ENCODE data around the gene PML.
A peak's percentile ranks its signal among the peaks of the same experiment; 100 is the strongest.
"Not testable (repeated sequence)": the region's sequence is repeated elsewhere in the genome, so short reads cannot be mapped to it uniquely, and the experiment has no call there.

The PML gene

DNA sequence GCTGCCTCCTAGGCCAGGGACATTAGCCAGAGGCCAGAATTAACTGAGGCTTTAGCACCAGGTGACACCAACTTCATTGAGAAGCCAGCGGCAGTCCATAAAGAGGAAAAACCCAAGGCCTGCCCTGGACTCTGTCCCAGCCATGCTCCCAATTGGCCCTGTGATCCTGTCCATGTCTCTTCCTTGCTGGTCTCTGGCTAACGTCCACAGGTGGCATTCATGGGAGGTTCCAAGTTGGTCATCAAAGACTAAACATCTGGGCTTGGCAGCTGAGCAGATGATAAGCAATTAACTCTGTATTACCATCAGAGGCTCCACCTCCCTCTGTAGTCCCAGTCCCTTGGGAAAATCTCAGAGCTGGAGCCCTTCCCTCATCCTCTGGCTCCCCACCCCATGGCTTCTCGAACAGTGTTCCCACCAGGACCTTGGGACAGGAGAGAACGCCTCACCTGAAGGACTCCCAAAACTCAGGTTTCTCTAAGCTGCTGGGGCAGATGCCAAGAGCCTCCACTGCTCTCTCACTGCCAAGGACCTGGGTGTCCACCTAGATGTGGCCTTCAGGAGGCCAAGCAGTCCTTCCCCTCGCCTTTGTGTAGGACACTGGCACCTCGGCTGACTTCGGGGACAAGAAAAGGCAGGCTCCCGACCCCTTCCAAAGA, 47.4 kb downstream of the PML start:
- DNase-seq: no peak

DNA sequence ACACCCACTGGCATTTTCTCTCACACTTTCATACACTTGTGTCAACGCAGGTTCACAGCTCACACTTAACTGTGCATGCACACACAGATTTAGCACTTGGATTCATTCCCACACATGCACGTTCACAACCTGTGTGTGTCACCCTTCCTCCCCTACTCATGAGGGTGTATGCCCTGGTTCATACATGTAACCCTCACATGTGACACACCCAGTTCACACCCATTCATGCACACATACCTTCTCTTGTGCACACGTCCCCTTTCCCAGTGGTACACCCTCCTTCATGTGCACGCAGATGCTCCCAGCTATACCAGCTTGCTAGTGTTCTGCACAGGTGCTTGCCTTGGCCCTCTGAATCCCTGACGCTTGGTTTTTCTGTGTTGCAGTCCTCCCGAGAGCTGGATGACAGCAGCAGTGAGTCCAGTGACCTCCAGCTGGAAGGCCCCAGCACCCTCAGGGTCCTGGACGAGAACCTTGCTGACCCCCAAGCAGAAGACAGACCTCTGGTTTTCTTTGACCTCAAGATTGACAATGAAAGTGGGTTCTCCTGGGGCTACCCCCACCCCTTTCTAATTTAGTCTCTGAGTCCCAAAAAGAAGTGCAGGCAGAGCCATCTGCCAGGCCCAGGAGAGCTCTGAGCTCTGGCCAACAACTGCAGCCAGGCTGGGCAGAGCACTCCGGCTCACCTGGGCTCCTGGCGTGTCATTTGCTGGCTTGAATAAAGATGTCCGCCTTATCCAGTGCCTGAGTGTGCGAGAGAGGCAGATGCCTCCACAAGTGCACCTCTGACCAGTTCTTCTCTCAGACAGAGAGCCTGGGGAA, 48.3 kb downstream of the PML start:
- DNase-seq: no peak

DNA sequence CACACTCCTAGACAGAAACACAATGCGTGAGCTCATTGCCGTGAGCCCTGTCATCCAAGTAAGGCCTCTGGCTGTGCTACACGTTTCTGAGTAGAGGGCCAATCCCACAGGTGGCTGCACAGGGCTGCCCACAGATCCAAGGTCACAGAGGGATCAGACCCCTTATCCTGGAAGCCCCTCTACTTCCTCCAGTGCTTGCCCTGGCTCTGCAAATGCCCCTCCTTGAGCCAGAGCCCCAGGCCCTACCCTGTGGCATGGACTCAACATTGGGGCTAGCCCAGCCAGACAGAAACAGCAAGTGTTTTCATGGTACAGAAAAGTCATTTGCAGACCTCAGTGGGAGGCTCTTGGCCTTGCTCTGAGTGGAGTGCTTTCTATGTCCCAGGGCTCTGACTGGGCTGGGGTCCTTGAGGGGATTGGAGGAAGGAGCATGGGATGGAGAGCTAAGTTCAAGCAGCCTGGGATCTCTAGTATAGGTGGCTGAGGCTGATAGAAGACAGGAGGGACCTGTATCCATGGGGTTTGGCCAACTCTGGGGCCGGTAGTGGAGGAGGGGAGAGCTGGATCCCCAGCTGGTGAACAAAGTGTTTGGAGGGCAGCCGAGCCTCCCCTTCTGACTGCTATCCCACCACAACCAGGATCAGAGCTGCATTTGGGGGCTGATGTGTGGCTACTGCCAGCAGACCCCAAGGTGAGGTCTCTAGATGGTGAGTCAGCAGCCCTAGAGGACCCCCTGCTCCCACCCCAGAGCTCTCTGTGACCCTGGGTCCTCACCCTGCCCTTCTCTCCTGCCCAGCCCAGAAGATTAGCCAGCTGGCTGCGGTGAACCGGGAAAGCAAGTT, 49.1 kb downstream of the PML start:
- DNase-seq: no peak

DNA sequence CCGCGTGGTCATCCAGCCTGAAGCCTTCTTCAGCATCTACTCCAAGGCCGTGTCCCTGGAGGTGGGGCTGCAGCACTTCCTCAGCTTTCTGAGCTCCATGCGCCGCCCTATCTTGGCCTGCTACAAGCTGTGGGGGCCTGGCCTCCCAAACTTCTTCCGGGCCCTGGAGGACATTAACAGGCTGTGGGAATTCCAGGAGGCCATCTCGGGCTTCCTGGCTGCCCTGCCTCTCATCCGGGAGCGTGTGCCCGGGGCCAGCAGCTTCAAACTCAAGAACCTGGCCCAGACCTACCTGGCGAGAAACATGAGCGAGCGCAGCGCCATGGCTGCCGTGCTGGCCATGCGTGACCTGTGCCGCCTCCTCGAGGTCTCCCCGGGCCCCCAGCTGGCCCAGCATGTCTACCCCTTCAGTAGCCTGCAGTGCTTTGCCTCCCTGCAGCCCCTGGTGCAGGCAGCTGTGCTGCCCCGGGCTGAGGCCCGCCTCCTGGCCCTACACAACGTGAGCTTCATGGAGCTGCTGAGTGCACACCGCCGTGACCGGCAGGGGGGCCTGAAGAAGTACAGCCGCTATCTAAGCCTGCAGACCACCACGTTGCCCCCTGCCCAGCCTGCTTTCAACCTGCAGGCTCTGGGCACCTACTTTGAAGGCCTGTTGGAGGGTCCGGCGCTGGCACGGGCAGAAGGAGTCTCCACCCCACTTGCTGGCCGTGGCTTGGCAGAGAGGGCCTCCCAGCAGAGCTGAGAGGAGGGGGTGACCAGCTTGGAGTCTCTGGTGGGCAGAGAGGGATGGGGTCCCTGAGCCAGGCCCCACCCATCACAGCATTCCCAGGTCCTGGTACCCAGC, 50.0 kb downstream of the PML start:
- DNase-seq: no peak

DNA sequence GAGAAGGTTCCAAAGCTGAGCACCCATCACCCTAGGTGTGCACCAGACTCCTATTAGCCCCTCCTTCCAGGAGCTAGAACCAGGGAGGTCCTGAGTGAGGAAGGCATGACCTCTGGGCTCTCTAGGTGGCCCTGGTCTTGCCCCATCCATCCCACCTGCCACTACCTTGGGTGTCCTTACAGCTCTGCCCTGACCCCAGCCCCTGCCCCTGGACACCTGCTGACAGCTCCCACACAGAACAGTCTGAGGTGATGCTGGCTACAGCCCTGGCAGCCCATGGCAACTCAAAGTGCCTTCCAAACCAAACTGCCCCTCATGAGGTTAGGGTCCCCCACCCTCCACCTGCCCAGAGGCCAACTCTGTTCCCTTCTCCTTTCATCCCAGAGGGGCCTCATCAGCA, 50.7 kb downstream of the PML start:
- DNase-seq: no peak

DNA sequence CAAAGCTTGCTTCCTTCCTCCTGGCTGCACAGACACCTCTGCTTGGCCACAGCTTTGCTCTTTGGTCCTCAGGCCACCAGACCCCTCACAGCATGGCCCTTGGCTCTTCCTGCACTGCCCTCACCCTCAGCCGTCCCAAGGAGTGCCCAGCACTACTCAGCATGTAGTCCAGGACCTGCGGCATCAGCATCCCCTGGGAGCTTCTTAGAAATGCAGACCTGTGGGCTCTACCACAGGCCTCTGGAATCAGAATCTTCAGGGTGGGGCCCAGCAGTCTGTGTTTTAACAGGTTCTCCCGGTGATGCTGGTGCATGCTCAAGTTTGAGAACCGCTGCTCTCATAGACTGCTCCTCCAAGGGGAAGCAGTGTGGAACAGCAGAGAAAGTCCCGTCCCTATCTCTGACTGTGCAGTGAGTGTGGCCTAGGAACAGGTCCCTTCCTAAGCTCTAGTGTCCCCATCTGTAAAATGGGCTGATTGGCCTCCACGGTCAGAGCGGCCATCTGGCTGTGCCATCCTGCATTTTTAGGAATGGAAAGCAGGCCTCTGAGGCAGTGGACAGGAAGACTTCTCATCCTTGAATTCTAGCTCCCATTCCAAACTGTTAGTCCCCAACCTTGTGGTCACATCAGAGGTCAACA, 51.2 kb downstream of the PML start:
- no peak for DNase-seq

DNA sequence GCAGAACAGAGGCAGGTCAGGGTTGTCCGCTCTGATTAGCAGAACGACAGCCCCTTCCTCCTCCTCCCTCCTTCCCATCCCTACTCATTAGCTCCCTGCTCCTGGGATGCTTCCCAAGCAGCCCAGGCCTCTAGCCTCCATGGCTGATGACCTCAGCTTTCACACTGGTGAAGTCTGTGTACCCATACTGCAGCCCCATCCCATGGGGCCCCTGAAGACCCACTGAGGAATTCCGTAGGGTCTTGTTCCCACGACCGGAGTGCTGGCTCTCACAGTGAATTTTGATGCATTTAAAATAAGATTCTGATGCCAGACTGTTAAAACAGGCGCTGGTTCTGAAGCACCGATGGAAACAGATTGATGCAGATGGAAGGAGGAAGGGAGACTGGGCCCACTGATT, 51.8 kb downstream of the PML start:
- DNase-seq: no peak

DNA sequence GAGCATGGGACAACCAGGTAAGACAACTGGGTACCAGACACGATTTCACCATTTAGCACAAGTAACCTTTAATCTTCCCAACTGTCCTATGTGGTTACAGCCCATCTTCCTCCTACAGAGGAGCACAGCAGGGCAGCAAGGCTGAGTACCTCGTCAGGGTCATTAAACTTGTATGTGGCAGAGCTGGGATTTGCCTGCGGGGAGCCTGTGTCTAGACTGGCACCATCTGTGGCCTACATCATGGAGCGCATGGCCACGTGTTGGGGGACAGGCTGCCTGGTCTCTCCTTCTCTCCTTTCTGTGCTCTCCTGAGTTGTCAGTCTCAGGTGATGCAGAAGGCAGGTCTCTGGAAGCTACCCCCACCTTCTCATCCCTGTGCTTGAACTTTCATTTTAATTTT, 55.6 kb downstream of the PML start:
- DNase-seq: no peak

DNA sequence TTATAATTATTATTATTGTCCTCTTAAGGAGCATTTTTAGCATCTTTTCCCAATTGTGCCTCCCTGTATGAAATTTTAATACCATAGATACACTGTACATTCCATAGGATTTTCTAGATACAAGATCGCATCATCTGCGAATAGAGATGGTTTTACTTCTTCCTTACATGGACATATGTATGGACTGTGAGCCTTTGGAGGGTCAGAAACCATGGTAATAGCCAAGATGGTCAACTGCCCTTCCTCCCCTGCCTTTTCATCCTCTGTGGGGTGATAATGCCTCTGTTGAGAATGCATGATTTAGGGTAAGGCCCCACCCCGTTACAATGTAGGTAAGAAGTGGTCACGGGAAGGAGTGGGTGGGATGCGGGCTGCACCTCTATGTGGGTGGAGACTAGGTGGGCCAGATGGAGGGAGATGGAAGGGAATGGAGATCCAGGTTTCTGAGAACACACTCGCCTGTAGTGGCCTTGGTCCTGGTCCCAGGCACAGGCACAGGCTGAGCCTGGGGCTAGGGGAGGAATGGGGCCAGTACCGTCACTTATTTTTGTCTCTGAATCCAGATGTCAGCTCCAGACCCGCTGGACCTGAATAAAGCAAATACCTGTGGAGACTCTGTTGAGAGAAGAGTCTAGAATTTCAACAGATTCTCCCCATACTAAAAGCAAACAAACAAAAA, 56.2 kb downstream of the PML start:
- no peak for DNase-seq

DNA sequence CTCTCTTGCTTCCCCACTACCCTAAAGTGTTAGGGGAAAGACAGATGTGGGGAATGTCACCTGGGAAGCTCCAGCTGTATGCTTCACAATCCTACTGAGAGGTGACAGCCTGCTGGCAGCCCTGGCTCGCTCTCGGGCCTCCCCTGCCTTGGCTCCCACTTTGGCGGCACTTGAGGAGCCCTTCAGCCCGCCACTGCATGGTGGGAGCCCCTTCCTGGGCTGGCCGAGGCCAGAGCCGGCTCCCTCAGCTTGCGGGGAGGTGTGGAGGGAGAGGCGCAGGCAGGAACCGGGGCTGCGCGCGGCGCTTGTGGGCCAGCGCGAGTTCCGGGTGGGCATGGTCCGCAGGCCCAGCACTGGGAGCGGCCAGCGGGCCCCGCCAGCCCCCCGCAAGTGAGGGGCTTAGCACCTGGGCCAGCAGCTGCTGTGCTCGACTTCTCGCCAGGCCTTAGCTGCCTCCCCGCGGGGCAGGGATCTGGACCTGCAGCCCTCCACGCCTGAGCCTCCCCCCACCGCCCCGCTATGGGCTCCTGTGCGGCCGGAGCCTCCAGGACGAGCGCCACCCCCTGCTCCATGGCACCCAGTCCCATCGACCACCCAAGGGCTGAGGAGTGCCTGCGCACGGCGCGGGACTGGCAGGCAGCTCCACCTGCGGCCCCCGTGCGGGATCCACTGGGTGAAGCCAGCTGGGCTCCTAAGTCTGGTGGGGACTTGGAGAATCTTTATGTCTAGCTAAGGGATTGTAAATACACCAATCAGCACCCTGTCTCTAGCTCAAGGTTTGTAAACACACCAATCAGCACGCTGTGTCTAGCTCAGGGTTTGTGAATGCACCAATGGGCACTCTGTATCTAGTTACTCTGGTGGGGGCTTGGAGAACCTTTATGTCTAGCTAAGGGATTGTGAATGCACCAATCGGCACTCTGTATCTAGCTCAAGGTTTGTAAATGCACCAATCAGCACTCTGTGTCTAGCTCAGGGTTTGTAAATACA, 58.0 kb downstream of the PML start:
- DNase-seq: not testable (repeated sequence)

DNA sequence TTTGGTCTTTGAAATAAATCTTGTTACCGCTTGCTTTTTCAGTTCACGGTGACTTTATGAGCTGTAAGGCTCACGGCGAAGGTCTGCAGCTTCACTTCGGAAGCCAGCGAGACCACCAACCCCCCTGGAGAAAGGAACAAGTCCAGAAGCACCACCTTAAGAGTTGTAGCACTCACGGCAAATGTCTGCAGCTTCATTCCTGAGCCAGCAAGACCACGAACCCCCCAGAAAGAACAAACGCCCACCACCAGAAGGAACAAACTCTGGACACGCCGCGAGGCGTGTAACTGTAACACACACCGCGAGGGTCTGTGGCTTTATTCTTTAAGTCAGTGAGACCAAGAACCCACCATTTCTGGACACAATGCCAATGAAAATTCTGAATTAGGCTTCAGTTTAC, 59.0 kb downstream of the PML start:
- DNase-seq: no peak

DNA sequence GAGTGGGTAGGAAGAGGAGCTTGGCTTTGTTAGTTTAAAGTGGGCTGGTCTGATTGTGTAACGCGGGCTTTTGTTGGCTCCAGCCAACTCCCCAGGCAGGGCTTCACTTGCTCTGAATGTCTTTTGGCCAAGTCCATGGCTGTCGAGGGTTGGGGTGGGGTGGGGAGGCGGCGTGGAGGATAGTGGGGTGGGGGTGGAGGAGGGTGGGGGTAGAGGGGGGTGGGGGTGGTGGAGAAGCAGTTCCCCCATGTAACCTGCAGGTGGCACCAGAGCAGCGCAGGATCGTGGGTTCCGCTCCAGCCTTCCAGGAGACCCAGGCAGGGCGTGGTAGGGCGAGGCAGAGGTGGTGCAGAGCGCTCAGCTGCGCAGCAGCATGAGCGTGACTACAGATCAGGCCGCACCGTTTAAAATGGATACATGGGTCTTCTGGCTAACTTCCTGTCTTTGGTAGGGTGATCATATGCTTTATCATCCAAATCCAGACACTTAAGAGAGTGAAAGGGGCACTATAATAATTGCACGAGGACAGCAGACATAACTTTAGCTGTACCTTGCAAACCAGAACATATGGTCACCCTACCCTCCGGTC, 59.5 kb downstream of the PML start:
- DNase-seq: peak; percentile 26

DNA sequence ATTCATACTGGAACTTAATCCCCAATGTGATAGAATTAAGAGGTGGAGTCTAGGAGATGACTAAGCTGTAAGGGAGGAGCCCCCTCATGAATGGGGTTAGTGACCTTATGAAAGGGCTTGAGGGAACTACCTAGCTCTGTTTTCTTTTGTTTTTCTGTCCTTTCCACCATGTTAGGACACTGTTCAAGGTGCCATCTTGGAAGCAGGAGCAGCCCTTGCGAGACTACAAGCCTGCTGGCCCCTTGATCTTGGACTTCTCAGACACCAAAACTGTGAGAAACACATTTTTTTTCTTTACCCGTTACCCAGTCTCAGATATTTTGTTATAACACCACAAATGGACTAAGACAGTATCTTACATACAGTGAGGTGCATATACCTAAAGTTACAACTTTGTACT, 61.3 kb downstream of the PML start:
- DNase-seq: no peak

DNA sequence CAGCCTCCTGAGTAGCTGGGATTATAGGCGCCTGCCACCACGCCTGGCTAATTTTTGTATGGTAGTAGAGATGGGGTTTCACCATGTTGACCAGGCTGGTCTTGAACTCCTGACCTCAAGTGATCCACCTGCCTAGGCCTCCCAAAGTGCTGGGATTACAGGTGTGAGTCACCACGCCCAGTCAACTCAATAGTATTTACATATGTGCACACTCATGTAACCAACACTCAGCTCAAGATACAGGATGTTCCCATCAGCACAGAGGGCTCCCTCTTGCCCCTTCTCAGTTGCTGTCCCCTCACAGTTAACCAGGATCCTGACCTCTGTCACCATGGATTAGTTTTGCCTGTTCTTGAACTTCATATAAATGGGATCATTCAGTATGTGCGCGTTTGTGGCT, 61.8 kb downstream of the PML start:
- DNase-seq: not testable (repeated sequence)

DNA sequence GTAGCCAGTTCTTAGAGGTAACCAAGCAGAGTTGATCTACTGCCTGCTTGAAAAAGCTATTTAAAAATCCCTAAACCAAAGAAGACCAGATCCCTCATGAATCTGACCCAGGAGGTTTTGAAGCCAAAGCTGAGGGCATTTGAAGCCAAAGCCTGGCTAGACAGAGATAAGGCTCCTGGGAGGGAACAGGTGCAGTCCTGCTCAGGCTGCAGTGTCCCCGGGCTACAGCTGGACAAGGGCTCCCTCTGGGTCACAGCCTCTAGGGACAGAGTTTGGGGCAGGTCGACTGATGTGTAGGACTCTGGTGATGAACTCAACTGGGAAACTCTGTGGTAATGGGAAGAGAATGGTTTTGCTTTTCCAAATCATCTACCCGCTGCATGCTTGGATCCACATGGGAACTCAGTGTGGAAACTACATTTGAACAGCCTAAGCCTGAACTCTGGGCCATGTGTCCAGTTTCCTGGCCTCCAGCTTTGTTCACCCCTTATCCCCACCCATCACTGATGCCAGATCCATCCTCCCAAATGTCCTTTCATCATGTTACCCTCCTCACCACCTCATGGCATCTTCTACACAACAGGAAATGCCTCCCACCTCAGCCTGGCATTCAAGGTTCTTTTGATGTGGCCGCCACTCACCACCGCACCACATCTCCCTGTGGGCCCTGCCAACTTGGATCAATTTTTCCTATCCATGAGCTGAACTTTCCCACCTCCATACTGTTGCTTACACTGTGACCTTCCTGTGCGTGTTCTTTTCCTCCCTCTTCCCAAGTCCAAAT, 64.7 kb downstream of the PML start:
- not testable (repeated sequence) for DNase-seq

DNA sequence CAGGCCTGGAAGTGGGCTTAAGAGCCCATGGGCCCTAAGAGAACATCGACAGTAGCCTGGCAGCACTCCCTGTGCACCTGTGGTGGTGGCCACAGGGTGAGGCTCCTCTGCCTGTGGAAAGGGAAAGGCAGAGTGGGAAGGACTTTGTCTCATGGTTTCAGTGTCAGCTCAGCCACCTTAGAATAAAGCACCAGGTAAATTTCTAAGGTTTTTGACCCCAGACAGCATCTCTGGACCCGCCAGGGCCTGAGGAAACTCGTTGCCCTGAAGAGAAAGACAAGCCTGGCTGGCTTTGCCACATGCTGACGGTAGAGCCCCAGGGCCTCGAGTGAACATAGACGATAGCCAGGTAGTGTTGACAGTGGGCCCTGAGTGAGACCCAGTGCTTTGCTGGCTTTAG, 65.7 kb downstream of the PML start:
- no peak for DNase-seq

DNA sequence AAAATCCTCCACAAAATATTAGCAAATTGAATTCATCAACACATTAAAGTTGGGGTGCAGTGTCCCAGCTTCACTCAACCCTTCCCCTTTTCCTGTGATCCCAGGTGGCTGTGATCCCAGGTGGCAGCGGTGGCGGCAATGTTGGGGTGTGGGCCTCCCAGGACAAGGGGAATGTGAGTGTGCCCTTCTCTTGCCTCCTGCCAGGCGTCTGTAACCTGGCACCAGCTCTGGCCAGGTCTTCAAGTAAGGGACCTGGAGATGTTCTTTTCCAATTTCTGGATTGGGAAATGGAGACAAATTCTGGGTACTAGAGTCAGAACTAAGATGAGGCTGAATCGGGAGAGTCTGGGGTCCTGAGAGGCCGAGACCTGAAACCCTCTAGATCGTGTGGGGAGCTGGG, 67.7 kb downstream of the PML start:
- no peak for DNase-seq

DNA sequence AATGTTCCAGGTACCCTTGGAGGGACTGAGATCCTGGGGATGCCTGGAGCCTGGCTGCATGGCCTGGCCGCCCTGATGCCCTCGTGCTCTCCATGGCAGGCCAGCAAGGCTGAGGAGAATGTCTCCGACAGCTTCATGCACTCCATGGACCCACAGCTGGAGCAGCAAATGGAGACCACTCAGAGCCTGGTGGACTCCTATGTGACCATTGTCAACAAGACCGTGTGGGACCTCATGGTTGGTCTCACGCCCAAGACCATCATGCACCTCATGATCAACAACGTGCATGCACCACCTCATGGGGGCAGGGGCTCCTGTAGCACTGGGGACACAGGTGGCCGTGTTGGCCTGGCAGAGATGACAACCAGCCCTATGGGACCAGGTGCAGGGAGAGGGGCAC, 68.2 kb downstream of the PML start:
- DNase-seq: no peak
